ENCODE data around the gene ZNF536. TPM values are rescaled to one million over a fixed set of nuclear protein-coding genes. Genes with fewer than 3 reads are reported as not detected.
"Not testable (repeated sequence)": the region's sequence is repeated elsewhere in the genome, so short reads cannot be mapped to it uniquely, and the experiment has no call there.

Gene ZNF536
- polyA plus RNA-seq, 4 donors = 3.0 to 4.1 (median 3.3) TPM

- no peak for DNase-seq (ENCODE audit: low read depth in 4 of 4, low spot score in 3 of 4)
Observed at GRCh38 chr19:30386551-30387143, 14.5 kb downstream of the ZNF536 start.

GRCh38 chr19:30387311-30388115 lies 15.3 kb downstream of the ZNF536 start:
- no peak for DNase-seq (ENCODE audit: low read depth in 4 of 4, low spot score in 3 of 4)

- no peak for DNase-seq (ENCODE audit: low read depth in 4 of 4, low spot score in 3 of 4)
Observed at GRCh38 chr19:30388327-30388726, 16.1 kb downstream of the ZNF536 start.

- no peak for DNase-seq (ENCODE audit: low read depth in 4 of 4, low spot score in 3 of 4)
Observed at GRCh38 chr19:30388819-30389218, 16.6 kb downstream of the ZNF536 start.

GRCh38 chr19:30390356-30390988 lies 18.3 kb downstream of the ZNF536 start:
- no peak for DNase-seq (ENCODE audit: low read depth in 4 of 4, low spot score in 3 of 4)

GRCh38 chr19:30391052-30391451 lies 18.9 kb downstream of the ZNF536 start:
- DNase-seq (ENCODE audit: low read depth in 4 of 4, low spot score in 3 of 4) = no peak

GRCh38 chr19:30391554-30392551 lies 19.7 kb downstream of the ZNF536 start:
- no peak for DNase-seq (ENCODE audit: low read depth in 4 of 4, low spot score in 3 of 4)

- DNase-seq (ENCODE audit: low read depth in 4 of 4, low spot score in 3 of 4) = no peak
Observed at GRCh38 chr19:30393046-30393445, 20.9 kb downstream of the ZNF536 start.

- DNase-seq (ENCODE audit: low read depth in 4 of 4, low spot score in 3 of 4) = no peak
Observed at GRCh38 chr19:30393729-30394480, 21.7 kb downstream of the ZNF536 start.

- DNase-seq (ENCODE audit: low read depth in 4 of 4, low spot score in 3 of 4) = no peak
Observed at GRCh38 chr19:30394481-30395151, 22.4 kb downstream of the ZNF536 start.

- DNase-seq (ENCODE audit: low read depth in 4 of 4, low spot score in 3 of 4) = no peak
Observed at GRCh38 chr19:30395283-30395682, 23.1 kb downstream of the ZNF536 start.

GRCh38 chr19:30398539-30398938 lies 26.4 kb downstream of the ZNF536 start:
- not testable (repeated sequence) for DNase-seq (ENCODE audit: low read depth in 4 of 4, low spot score in 3 of 4)

GRCh38 chr19:30401956-30402355 lies 29.8 kb downstream of the ZNF536 start:
- no peak for DNase-seq (ENCODE audit: low read depth in 4 of 4, low spot score in 3 of 4)

GRCh38 chr19:30402436-30403202 lies 30.4 kb downstream of the ZNF536 start:
- no peak for DNase-seq (ENCODE audit: low read depth in 4 of 4, low spot score in 3 of 4)

- DNase-seq (ENCODE audit: low read depth in 4 of 4, low spot score in 3 of 4) = peak in 3 of 4 donors; percentile 13 to 35 (median 23)
Observed at GRCh38 chr19:30403203-30403985, 31.2 kb downstream of the ZNF536 start.

- DNase-seq (ENCODE audit: low read depth in 4 of 4, low spot score in 3 of 4) = peak in 1 of 4 donors; percentile 20
Observed at GRCh38 chr19:30406220-30407067, 34.3 kb downstream of the ZNF536 start.

Measured in right renal pelvis (tissue), 4 donors.